NOMO-1 treated with dmso at 0.1 percent for 144 hours (cell line): ENCODE measurements around the gene ZSCAN5B.
"Not testable (repeated sequence)": the region's sequence is repeated elsewhere in the genome, so short reads cannot be mapped to it uniquely, and the experiment has no call there.

Experiments used
- DNase-seq: peaks from one replicate; lab custom pipeline; 2025; ENCODE audit not compliant: unreplicated experiment; lab: John Stamatoyannopoulos, UW

Gene ZSCAN5B

DNA sequence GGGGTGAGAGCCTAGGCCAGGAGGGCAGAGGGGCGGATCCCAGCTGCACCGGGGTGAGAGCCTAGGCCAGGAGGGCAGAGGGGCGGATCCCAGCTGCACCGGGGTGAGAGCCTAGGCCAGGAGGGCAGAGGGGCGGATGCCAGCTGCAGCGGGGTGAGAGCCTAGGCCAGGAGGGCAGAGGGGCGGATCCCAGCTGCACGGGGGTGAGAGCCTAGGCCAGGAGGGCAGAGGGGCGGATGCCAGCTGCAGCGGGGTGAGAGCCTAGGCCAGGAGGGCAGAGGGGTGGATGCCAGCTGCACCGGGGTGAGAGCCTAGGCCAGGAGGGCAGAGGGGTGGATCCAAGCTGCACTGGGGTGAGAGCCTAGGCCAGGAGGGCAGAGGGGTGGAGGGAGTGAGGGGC is 21.3 kb downstream of the ZSCAN5B start:
- not testable (repeated sequence) for DNase-seq

DNA sequence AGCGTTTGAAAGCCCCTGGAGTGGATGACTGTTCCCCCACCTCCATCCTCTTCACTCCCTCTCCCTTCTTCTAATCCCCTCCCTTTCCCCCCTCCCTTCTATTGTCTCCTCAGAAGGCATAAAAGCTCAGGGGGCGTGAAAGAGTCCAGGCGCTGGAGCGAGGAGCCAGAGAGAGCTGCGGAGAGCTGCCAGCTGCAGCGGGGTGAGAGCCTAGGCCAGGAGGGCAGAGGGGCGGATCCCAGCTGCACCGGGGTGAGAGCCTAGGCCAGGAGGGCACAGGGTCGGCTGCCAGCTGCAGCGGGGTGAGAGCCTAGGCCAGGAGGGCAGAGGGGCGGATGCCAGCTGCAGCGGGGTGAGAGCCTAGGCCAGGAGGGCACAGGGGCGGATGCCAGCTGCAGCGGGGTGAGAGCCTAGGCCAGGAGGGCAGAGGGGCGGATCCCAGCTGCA is 21.7 kb downstream of the ZSCAN5B start, which contains the start of gene GALP:
Gene GALP (plus strand): TSS at position 148 of the 447 bp plus-strand sequence. CDS start 1,101 bp downstream, outside the sequence.
- DNase-seq, result not testable (repeated sequence)

DNA sequence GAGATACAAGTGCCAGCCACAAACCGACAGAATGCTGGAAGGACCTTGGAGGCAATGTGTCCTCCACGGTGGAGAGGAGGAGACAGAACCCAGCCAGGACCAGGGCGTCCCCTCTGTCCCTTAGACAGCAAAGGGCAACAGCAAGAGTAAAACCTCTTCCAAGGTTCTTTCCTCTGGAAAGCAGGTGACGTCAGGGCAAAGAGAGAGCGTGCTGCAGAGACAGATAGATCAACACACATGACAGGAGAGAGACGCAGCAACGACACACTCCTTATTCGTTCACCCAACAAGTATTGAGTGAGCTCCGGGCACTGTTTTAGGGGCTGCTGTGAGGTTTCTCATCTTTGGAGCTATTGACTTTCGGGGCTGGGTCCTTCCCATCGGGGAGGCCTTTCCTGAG is 23.0 kb downstream of the ZSCAN5B start:
- DNase-seq, result no peak

DNA sequence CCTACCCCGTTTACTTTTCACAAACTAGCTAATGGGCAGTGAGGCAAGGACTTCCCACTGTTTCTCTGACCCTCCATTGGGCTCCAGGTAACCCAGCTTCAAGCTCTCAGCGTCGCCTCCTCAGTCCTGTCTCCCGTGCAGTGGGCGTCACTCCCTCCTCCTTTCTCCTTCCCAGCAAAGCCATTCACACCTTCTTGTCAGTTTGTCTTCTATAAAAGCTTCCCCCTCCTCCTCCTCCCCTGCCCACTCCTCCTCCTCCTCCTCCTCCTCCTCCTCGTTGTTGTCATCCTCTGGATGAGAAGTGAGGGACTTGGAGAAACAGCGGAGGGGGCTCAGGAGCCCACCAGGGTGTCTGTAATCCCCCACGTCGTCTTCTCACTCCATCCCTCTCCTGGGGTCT is 23.5 kb downstream of the ZSCAN5B start:
- DNase-seq, result no peak

DNA sequence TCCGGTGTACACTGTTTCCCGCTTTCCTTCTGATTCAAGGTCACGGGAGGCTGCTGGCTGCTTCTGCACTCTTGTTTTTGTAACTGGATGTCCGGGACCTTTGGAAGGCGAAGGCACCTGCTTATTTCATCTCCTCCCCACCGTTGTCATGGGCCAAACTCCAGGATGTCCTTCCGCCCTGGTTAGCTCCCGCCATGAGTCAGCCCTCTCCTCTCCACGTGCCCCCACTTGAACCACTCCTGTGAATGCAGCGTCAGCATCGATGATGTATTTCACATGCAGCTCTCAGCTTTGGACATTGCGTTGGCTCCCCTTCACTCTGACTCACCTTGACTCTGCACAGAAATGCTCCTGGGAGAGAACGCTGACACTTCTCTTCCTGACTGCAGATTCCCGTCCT is 27.3 kb downstream of the ZSCAN5B start:
- DNase-seq, result no peak

DNA sequence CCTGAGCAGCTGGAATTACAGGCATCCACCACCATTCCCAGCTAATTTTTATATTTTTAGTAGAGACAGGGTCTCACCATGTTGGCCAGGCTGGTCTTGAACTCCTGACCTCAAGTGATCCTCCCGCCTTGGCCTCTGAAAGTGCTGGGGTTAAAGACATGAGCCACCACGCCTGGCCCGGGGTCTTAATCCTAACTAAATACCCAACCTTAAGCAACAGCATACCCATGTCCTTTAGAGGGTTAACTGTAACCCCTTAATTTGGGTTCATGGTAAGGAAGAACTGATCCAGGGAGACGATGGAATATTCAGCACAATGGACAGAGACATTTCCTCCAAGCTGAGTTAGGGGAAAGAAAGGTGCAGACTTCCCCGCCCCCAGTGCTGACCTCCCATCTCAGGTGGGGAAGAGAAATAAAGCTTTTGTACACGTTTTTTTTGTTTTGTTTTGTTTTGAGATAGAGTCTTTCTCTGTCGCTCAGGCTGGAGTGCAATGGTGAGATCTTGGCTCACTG is 30.5 kb downstream of the ZSCAN5B start:
- DNase-seq, result no peak

DNA sequence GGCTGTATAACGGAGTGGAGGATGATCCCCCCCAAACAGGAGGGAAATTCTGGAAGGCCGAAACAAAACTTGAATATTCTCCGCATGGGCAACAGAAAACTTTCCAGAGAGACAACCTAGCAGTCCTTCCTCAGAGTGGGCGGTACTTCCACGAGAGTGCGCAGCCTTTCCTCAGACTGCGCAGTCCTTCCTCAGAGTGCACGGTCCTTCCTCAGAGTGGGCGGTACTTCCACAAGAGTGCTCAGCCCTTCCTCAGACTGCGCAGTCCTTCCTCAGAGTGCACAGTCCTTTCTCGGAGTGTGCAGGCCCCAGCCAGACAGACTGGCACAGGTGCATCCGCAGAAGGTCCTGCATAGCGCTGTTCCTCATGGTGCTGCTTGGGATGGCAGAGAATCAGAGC is 34.5 kb downstream of the ZSCAN5B start:
- no peak for DNase-seq

DNA sequence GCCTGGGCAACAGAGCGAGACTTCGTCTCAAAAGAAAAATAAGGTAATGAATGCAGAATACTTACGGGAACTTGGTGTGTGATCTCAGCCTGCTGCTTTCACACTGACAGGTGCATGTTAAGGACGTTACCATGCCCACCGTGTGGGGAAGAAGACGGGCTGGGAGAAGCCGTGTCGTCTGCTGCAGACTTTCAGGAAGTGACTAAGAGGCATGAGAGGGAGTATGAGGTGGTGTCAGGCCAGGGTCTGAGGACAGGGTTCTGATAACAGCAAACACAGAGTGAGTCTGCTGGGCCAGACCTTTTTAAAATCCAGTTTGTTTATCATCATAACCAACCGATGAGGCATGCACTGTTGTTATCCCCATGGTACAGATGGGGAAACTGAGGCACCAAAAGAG is 35.3 kb downstream of the ZSCAN5B start:
- no peak for DNase-seq

DNA sequence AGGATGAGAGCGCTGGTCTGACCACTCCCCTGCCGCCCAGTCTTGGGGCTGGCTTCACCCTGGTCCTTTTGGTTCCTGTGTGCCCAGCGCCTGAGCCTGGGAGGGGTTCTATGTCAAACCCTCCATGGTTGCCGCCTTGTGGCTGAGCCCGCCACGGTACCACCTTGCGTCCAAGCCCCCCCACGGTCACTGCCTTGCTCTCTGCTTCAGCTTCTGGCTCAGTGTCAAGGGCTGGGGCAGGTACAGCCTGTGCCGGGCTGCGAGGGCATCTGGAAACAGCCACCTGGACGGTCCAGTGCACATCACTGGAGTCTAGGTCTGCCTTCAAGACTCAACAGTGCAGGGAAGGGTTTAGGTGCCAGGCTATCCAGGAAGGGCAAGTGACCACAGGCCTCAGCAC is 36.0 kb downstream of the ZSCAN5B start:
- DNase-seq, result no peak

DNA sequence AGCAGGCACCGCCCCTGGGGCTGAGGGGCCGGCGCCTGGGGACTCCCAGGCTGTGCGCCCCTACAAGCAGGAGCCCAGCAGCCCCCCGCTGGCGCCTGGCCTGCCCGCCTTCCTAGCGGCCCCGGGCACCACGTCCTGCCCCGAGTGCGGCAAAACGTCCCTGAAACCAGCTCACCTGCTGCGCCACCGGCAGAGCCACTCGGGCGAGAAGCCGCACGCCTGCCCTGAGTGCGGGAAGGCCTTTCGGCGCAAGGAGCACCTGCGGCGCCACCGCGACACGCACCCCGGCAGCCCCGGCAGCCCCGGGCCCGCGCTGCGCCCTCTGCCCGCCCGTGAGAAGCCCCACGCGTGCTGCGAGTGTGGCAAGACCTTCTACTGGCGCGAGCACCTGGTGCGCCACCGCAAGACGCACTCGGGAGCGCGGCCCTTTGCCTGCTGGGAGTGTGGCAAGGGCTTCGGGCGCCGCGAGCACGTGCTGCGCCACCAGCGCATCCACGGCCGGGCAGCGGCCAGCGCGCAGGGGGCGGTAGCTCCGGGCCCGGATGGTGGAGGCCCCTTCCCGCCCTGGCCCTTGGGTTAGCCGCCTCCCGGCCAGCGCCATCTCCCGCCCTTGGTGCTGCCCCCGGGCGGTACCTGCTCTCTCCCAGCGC is 37.8 kb downstream of the ZSCAN5B start:
- DNase-seq, result no peak

DNA sequence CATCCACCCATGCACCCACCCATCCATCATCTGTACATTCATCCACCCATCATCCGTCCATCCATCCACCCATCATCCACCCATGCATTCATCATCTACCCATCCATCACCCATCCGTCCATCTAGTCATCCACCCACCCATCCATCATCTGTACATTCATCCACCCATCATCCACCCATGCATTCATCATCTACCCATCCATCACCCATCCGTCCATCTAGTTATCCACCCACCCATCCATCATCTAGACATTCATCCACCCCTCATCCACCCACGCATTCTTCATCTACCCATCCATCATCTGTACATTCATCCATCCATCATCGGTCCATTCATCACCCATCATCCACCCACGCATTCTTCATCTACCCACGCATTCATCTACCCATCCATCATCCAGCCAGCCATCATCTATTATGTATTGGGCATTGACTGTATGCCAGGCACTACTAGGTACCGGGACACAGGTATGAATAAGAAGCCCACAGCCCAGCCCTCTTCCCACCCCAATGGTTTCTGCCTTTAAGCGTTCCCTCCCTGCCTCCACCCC is 38.5 kb downstream of the ZSCAN5B start:
- no peak for DNase-seq

DNA sequence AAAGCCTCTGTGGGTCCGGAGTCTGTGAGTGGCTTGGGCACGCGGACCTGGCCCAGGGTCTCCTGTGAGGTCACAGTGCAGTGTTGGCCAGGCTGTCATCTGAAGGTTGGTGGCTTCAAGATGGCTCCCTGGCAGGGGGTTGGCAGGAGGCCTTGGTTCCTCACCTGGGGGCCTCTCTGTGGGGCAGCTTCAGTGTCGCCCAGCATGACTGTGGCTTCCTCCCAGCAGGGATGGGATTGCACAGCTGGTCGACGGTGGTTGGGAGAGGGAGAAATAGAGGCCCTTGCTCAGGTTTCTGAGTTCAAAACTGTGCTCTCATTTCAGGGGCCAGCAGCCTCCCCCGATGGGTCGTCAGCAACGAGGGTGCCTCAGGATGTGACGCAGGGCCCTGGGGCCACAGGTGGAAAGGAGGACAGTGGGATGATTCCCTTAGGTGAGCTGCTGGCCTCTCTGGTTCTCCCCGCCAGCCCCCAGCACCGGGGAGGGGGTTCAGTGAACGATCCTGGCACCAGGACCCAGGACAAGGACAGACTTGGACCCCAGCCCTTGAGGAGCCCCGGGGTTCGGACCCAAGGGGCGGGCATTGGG is 39.3 kb downstream of the ZSCAN5B start:
- DNase-seq, result no peak

DNA sequence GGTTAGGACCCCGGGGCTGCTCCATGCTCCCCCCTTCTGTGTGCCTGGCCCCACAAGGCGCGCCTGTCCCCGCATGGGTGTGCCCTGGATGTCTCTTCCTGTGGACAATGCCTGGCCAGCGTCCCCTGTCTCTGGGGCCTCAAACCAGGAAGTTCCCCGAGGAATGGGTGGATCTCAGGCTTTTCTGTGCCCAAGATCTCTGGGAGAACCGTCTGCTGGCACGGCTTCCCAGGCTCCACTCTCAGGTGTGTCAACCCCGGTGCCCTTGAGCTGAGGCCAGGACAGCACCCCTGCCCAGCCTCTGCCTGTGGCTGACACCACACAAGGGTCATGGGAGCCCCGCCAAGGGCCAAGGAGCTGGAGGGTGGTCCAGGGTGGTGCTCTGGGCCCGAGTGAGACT is 40.8 kb downstream of the ZSCAN5B start:
- DNase-seq, result no peak

DNA sequence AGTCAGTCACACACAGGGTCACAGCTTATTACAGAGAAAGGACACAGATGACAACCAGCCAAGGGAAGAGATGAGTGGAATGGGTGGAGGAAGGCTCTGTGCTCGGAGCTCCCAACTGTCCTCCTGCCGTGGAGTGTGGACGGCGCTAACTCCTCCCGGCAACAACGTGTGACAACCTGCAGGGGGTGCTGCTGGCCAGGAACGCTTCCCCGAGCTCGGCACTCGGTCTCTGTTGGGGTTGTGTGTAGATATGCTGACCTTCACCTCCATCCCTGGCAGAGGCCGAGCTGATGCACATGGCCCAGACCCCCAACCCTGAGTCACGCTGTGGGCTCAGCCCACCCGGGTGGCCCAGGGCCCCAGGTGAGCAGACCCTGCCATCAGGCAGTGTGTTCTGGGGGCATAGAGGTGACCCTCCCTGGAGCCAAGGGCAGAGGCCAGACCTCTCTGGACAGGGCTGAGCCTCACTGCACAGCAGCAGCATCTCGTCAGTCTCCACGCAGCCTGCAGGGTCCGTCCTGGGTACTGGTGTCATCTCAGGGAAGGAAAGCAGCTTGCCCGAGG is 42.4 kb downstream of the ZSCAN5B start:
- no peak for DNase-seq

DNA sequence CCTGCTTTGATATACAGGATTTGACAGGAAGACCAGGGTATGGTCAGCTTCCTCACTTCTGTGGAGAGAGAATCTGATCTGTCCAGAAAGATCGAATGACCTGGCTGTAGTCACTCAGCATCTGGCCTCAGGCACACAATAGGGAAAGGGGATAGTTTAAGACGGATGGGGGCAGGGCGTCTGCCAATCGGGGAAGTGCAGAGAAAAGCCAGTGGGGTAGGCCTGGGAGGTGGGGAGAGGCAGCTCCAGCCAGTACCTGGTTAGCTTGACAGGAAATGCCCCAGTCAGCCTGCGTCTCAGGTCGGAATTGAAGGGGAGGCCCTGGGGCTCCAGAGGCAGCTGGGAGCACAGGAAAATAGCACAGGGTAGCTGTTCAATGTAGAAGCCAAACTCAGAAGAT is 44.1 kb downstream of the ZSCAN5B start:
- DNase-seq, result no peak

DNA sequence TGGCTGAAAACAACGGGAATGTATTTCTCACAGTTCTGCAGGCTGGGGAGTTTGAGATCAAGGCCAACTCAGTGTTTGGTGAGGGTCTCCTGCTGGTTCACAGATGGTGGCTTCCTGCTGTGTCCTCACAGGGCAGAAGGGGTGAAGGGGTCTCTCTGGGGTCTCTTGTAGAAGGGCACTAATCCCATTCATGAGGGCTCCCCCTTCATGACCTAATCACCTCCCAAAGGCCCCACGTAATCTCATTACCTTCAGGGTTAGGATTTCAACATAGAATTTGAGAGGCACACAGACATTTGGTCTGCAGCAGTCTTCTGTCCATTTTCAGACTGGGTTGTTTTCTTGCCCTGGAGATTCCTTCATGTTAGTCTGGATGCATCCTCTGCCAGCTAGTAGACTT is 44.9 kb downstream of the ZSCAN5B start:
- no peak for DNase-seq

DNA sequence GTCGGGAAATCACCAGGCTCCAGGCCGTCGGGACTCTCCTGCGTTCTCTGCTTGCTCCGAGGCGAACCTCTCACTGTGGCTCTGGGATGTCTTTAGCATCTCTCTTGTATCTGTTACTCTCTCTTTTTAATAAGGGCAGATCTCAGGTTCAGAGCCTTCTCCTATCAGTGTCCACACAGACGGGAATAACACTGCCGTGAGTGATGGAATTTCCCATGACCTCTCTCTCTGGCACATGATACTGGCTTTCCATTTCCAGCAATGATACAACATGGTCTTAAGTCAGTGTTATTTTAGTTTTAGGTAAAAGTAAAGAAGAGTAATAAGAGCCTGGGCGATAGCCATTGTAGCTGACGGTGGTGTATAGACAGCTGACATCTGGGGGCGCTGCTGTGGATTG is 47.2 kb downstream of the ZSCAN5B start:
- no peak for DNase-seq

DNA sequence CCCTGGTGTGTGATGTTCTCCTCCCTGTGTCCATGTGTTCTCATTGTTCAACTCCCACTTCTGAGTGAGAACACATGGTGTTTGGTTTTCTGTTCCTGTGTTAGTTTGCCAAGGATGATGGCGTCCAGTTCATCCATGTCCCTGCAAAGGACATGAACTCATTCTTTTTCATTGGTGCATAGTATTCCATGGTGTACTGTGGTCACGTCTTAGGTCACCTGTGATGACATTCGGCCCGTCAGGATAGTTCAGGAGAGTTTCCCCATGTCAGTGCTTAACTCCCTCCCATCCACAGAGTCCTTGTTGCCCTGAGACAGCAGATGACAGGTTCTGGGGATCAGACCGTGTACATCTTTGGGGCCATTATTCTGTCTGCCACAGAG is 47.9 kb downstream of the ZSCAN5B start:
- no peak for DNase-seq

DNA sequence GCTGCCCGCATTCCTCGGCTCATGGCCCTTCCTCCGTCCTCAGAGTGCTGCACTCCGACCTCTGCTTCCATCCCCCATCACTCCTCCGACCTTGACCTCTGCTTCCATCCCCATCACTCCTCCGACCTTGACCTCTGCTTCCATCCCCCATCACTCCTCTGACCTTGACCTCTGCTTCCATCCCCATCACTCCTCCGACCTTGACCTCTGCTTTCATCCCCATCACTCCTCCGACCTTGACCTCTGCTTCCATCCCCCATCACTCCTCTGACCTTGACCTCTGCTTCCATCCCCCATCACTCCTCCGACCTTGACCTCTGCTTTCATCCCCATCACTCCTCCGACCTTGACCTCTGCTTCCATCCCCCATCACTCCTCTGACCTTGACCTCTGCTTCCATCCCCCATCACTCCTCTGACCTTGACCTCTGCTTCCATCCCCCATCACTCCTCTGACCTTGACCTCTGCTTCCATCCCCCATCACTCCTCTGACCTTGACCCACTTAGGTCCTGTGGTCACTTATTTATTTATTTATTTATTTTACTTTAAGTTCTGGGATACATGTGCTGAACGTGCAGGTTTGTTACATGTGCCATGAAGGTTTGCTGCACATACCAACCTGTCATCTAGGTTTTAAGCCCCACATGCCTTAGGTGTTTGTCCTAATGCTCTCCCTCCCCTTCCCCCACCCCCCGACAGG is 48.5 kb downstream of the ZSCAN5B start:
- DNase-seq, result not testable (repeated sequence)

DNA sequence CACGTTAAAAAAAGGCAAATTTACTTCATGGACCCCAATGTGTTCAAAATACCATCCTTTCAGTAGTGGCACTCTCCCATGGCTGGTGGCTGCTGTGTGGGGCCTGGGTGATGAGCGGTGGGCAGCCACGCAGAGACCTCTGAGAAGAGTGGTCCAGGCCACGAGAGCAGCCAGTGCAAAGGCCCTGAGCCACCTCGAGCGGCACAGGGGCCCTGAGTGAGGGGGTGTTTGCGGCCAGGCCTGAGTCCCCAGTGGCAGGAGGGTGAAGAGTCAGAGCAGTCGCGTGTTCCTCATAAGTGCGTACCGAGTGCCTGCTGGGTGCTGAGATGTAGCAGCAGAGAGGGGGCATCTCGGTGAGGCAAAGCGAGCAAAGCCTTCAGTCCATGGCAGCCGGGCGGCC is 49.5 kb downstream of the ZSCAN5B start:
- DNase-seq, result no peak

DNA sequence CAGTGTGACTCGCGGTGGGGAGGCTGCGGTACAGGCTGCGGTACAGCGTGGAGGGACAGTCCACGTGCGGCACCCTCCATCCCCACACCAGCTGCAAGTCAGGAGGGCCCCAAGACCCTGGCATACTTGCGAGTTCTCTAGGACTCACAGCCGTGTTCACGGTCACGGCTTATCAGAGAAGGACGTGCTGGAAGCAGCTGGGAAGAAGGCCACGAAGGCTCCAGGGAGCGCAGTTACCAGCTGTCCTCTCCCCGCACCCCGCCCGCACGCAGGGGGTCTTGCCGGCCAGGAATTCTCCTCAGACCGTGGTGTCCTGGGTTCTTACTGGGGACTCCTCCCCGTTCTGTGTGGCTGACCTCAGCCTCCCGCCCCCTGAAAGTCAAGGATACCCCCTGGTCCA is 50.3 kb downstream of the ZSCAN5B start:
- DNase-seq, result no peak

DNA sequence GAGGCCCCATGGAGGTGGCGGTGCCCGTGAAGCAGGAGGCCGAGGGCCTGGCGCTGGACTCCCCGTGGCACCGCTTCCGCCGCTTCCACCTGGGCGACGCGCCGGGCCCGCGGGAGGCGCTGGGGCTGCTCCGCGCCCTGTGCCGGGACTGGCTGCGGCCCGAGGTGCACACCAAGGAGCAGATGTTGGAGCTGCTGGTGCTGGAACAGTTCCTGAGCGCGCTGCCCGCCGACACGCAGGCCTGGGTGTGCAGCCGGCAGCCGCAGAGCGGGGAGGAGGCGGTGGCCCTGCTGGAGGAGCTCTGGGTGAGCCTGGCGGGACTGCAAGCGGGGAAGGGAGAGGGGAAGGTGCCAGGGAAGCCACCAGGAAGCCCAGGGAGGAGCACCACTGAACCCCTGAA is 50.7 kb downstream of the ZSCAN5B start:
- no peak for DNase-seq
